Measurements from ENCODE around the gene PKHD1.

Gene PKHD1

DNA sequence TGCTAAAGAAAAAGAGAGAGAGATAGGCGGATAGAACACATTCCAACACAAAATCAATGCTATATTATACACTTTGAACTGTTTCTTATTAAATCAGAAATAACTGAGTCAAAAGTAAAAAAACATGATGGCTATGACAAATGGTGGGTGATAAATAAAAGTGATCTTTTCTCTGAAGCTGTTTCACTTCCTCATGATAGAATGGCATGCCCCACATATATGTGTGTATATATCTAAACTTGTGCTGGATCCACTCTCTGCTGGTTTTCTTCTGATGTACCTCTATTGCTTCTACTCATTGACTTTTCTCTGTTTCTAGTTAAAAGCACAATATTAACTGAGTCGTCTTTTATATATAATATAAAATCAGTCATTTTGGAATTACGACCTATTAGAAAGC is 429.9 kb downstream of the PKHD1 start:
- DNase-seq: no peak

DNA sequence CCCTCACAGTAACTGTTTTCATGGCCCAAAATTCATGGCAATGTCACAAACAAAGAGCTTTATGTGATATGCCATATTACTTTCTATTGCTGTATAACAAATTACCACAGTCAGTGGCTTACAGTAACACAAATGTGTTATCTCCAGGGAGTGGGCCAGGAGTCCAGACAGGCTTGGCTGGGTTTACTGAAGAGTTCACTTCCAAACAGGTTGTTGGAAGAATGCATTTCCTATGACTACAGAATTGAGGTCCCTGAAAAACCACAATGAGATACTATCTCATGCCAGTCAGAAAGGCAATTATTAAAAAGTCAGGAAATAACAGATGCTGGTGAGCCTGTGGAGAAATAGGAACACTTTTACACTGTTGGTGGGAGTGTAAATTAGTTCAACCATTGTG is 431.9 kb downstream of the PKHD1 start:
- DNase-seq: no peak

DNA sequence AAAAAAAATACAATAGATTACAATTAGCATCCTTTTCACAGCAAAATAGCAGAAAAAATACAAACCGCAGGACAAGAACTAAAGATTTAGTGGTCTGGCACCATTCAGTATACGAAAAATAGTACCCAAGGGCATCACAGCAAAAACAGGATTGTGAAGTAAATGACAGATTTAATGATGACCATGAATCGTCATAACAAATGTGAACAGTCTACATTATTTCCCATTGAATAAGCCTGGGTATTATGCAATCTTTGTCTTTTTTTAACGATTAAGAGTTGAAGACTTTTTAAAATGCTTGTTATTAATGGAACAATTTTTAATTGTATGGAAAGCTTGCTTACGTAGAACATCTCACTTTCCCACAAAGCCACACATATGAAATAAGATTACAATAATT is 432.8 kb downstream of the PKHD1 start:
- DNase-seq: no peak

DNA sequence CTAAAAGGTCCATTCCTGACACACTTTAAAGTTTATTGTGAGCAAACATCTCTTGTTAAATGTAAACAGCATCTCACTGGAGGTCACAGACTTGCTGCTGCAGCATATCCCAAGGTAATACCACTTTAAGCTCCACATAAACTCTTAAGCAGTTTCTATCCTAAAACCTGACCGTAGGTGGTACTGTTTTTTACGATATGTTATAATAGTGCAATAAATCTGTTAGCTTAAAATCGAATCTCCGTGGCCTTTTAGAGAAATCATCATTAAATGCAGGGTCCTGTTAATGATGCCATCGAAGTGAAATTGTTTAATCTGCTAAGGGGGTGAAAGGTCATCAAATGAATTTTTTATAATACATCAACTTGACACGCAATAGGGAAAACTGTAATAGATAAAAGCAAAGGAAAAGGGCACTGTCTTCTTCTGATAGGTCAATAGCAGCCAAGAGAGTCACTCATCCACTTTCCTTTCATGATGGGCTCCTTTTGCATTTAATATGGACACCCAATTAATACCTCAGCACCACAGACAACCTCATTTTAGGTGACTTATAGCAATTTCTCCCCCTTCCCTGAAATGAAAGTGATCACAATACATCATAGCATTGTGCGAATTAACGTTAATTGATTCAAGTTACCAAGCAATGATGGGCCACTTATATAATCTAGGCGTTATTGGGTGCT is 436.1 kb downstream of the PKHD1 start:
- DNase-seq: no peak

DNA sequence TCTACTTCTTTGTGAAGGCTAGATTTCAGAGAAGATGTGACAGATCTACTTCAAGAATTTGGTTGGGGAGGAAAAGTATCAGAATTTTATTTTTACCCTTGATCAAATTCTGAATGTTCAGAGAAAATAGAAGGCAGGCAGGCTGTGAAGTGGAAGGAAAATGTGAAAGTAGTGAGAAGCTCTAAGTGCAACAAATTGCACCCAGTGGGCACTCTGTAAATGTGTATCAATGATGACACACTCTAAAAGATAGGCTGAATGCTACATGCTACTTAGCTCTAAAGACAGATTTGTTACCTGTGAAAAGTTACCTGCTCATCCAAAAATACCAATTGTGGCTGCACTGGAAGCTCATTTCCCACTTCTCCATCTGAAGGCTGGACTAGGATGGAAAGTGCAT is 438.6 kb downstream of the PKHD1 start:
- DNase-seq: no peak

DNA sequence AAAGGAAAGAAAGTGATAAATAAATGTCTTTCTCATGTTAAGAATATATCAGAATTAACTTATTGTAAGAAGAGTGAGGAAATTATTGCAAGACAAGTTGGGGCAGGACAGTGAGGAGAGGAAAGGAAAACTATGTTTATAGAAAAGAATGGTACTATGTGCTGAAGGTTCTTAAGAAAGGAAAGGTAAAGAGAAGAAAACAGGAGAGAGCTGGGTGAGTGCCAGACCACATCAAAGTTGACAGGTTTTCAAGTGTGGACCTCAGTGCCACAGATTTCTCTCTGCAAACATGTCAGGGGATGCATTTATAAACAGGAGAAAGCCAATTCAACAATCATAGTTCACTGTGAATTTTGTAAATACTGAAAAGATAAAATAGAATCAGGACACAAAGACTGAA is 439.2 kb downstream of the PKHD1 start:
- no peak for DNase-seq

DNA sequence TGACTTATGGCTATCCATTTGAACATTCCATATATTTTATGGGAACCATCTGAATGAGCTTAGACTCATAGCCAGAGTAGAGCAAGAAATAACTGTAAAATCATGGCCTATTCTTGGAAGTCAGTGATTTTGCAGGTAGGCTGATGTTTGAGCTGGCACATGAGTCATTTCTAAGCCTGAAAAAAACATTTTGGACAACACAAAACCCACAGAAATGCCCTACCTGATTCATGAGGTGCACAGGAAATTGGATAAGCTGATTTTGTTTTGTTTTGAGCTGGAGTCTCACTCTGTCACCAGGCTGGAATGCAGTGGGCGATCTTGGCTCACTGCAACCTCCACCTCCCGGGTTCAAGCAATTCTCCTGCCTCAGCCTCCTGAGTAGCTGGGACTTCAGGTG is 443.0 kb downstream of the PKHD1 start:
- DNase-seq: no peak

DNA sequence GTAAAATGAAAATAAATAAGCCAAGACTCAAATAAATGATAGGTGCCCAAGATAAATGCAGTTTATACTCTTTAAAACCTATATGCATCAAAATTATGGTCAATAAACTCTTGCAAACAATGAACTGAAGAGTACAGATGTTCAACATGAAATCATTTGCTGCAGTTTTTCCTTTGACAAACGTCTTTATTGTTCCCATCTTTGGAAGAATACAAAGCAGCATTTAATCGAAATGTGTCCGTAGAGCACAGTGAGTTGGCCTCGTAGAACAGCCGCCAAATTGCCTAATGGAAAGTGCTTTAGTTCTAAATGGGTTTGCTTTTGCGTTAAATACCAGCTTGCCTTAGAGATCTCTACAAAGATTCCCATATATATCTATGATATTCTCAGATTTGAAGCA is 447.4 kb downstream of the PKHD1 start:
- DNase-seq: no peak

DNA sequence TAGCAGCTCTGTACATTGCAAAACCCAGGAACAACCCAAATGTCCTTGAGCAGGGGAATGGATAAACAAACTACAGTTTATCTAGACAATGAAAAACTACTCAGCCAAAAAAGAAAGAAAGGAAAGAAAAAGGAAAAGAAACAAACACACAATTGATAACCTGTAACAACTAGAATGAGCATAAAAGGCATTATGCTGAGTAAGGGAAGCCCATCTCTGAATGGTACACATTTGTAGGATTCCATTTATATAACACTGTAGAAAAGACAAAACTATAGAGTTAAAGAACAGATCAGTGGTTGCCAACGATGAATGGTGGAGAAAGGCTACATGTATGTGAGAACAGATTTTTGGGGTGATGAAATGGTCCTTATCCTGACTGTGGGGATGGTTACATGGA is 454.0 kb downstream of the PKHD1 start:
- no peak for DNase-seq

DNA sequence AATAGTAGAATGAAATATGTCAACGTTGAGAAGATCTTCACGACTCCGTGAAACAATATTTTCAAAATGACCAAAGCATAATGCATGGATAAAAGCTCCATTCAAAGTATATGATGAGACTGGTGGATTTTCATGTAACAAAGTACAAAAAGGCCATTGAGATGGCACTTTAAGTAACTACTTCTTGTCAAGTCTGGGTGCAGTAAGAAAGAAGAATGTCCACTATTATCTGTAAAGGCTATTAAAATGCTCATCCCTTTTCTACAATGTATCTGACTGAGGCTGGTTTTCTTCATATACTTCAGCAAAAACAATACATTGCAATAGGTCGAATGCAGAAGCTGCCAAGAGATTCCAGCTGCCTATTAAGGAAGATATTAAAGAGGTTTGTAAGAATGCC is 457.4 kb downstream of the PKHD1 start:
- no peak for DNase-seq

DNA sequence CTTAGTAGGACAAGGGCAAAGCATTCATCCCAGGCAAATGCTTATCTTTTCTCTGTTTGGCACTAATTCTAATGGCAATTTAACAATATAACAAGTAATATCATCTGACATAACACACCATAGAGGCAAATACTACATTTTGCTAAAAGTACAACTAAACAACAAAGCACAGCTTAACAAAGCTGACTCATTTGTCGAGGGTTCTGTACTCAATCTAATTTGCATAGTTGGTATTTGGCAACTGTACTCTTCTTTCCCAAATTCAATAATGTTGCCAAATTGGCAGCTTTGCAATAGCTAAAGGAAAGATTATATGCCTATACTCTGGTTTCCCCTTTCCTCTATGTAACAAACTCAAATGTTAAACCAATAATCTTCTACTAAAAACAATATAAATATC is 461.0 kb downstream of the PKHD1 start:
- DNase-seq: no peak

DNA sequence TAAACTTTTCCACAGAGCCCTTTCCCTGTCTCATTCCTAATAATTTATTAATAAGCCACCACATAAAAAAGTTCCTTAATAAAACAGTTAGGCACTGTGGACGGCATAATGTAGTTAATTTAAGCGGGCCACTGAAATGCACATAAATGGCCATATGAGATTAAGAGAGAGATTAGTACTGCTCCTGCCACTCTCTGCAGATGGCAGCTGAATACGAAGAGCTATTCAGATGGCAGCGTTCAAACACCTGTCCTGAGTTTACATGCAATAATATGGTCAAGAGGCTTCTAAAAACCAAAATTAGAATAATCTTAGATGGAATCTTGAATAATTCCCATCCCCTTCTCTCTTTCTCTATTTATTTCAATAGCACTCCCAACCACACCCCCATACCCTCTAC is 461.8 kb downstream of the PKHD1 start:
- no peak for DNase-seq

DNA sequence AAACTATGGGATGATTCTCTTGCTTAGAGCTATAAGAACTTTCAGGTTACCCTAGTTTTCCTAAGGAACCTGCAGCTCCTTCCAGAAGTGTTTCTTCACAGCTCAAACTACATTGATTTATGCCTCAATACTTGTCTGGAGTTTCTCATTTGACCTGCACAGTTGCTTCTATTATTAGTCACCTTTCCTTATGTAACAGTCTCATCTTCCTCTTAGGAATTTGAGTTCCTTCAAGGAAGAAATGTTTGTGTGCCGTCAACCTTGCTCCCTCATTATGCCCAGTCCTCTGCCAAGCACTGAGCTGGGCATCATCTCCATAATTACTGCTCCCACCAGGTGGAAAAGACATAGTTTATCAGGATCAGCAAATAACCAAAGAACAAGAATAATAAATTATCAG is 466.4 kb downstream of the PKHD1 start:
- DNase-seq: no peak

DNA sequence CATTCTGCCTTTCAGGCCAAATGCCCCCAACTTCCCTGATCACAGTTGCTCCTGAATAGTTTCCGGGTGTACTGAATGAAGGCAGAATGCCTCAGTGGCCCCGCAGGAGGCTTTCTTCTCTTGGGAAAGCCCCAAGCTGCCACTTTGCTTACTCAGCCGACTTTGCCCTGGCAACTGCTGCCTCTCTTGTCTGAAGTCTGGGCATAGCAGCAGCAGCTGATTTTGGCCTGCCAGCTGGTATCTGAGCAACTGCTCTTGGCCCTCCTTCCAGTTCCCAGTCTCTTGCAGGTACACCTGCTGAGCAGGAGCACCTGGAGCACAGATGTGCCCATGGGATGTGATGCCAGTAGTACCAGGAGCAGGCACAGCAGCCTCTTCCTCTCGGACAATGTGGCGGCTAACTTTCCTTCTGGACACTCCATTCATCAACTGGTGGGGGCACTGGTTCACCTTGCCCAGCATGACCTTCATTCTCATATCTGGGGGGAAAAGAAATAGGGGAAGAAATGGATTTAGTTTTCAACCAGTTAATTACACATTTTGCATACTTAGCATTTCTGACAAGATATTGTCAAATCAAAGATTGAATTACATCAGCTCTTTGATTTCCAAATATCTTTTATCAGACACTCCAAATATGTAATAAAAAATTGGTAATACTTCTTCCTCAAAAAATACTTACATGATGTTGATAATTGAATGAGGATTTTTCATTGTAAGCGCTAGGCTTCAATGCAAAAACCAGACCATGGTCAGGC is 468.2 kb downstream of the PKHD1 start:
- DNase-seq: no peak

DNA sequence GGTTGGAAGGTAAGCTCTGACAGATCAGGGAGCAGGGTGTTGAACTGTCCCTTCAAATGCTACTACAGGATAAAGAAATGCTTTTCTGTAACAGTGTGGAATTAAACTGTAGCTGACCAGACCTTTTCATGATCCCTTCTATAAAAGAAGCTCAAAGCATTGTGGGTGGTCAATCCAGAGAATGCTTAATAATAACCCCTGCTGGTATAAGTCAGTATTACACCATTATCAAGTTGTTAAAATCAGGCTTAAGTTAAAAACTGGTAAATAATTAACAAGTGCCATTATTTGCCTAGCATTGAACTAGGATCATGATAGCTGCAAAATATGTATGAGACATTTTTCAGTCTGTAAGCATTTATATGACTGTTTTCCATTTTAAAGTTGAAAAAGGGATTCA is 468.9 kb downstream of the PKHD1 start:
- DNase-seq: no peak

DNA sequence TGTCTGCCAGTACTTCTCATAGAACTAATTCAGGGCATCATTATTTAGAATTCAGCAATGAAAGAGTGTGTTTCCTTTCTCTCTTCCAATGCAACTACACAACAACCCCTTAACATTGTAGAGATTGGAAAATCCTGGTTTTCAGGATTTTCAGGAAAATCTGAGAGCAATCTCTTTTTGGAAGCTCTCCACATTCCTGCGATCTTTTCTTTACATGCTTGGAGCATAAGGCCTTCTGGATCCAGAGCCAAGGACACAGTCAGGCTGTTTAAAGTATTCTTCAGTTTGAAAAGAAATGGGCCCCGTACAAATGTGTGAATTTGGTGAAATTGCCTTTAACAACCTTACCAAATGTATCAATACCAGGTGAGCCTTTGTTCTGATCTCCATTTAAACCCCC is 469.7 kb downstream of the PKHD1 start:
- DNase-seq: no peak

DNA sequence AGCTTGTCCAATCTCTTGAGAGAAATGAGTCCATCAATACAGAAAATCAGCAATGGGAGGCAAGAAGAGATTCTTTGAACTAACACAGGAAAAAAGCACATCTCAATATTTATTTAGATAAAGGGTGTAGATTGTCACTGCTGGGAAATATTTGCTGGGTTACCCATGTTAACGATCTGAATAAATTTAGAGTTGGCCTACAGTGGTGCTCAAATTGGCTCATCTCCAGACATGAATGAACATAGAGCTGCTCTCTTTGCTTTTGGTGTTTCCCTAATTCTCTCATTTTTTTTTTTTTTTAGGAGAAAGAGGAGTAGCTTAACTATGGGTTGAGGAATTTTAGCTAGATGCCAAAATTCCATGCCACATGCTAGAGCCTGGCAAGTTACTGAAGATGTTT is 471.2 kb downstream of the PKHD1 start:
- DNase-seq: no peak

DNA sequence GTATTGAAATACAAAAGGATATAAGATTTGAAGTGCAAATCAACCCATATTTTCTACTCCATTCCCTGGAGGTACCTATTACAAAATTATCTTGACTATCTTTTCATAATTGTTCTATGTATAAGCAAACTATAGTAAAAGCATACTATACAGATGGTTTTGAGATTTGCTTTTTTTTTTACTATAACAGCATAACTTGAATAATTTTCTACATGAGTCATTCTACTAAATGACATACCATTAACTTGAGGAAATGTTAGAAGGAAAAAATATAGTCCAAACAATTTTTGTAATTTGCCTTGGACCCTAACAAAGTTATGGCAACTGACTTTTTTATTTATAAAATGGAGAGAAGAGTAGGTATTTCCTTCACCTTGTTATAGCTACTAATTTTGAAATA is 472.7 kb downstream of the PKHD1 start:
- DNase-seq: no peak

DNA sequence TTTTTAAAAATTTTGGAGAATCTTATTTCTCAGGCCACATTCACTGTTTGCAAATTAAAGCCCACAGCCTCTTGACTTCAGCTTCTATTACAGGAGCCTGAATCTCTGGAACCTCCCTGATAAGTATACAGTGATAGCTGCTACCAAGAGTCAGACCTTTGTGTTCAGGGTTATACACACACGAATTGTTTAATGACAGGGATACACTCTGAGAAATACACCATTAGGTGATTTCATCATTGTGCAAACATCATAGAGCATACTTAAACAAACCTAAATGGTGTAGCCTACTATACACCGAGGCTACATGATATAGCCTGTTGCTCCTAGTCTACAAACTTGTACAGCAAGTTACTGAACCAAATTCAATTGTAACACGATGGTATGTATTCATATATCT is 473.9 kb downstream of the PKHD1 start:
- DNase-seq: no peak

DNA sequence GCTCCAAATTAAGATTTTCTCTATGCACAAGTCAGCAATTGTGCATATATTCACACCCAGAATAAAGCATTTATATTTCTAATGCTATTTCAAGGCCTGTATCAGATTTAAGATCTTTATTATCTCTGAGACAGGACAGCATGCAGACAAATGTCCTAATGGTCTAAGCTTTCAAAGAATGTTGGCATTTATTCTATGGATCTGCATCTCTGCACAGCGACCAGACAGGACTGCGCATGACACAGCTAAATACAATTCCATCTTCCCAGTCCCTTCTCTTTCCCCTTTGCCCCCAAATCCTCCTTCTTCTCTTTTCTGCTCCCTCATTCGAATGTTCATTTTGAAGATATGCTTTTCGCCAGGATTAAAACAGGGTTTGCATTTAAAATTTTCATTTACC is 478.5 kb downstream of the PKHD1 start:
- DNase-seq: no peak

DNA sequence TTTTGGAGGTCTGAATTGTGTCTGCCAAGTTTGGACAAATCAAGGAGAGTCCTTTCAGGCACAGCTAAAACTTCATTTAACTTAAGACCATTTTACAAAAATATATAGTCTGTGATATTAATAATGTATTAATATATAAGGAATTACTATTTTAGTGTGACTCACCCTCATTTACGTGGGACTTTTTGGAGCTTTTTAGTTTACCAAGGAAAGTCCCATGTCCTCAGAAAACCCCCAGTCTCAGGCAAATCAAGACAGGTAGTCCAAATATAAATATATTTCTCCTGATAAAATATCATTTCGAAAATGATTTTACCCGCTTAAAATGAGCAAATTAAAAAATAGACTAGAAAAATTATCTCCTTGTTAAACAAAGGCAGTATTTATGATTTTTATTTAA is 479.0 kb downstream of the PKHD1 start:
- no peak for DNase-seq

DNA sequence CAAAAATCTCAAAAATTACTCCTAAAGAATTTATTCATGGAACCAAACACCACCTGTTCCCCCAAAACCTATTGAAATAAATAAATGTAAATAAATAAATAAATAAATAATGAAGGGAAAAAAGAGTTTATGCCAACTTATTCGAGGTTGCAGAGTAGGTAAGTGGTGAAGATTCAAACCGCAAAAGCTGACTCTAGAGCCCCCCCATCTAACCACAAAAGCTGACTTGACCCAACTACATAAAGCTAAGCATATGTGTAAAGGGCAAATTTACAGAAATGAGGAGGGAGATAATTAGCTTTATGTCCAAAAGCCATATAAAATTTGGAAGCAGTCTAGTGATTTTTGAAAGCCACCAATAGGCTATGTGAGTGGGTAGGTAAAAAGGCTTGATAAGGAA is 486.9 kb downstream of the PKHD1 start:
- DNase-seq: no peak

DNA sequence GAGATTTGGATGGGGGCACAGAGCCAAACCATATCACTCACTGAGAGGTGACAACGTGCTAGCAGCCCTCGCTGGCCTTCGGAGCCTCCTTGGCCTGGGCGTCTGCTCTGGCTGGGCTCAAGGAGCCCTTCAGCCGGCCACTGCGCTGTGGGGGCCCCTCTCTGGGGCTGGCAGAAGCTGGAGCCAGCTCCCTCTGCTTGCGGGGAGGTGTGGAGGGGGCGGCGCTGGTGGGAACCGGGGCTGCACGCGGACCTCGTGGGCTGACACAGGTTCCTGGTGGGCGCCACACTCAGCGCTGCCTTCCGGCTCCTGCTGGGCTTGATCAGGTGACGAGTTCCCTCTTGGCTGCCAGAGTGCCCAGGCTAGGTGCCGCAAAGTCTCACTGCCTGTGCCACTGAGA is 489.2 kb downstream of the PKHD1 start:
- no peak for DNase-seq

DNA sequence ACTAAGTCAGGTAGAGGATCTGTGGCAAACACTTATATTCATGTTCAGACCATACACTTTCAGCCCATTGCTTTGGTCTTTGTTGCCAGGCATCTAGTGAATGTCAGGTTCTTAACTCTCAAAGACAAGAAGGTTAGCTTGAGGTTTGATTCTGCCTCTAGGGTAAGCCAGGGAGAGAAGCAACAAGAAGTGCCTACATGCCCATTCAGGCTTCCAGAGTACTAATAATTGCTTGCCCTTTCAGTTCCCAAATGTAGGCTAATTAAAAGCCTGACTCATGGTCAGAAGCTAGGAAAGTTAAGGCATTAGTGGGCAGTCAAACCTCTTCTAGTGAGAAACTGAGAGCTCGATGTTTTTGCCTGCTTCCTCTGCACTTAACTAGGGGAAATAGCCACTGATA is 492.4 kb downstream of the PKHD1 start:
- DNase-seq: no peak

DNA sequence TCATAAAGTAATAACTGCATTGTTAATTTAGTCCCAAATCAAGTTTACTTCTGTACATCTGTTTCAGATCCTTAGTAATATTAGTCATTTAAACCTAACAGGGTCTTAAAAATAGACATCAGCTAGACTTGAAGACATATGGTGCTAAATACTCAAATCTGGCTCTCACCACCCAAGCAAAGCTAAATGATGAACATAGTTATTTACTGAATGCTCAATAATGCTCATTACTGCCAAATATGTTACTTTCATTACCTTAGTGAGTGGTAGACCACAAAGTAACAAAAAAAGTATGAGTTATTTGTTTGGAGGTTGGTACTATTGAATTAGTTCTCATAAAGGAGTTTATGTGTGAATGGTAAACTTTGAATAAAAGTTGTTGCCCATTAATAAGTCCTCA is 502.1 kb downstream of the PKHD1 start:
- no peak for DNase-seq
